H1 (cell line): ENCODE results near the gene UBQLN4. TPM values are rescaled to one million over a fixed set of nuclear protein-coding genes. Genes with fewer than 3 reads are reported as not detected.

Experiments
- CTCF ChIA-PET: fragments of 300-600 bp; sonication (Branson Sonifier 250); formaldehyde crosslinking; loops from one replicate; lab custom pipeline; 2021; ENCODE audit not compliant: partially characterized antibody; lab: Charles Lee
- POLR2A ChIA-PET: fragments of 300-600 bp; sonication (Branson Sonifier 250); formaldehyde crosslinking; loops from one replicate; lab custom pipeline; 2021; ENCODE audit warnings: inconsistent platforms; ENCODE audit not compliant: partially characterized antibody; lab: Charles Lee
- DNase-seq, 2 experiments: peaks; one replicate each; pipeline versions ENCODE4 v3.0.0 to v3.0.0-alpha.2; 2010 to 2022; ENCODE audit warnings: low spot score in 2 of 2, low read depth in 1 of 2, mixed read lengths in 1 of 2
- FAIRE-seq: peaks from 2 replicates; lab custom pipeline; 2011; peaks lifted over from hg19 to GRCh38; lab: Jason Lieb, UNC
- H2AFZ ChIP-seq: 2 replicates; pipeline ENCODE4 v1.8.1; 2012; ENCODE audit warnings: low read length, inconsistent platforms
- H2AK5ac ChIP-seq: 2 replicates; pipeline ENCODE4 v1.6.1; 2013; ENCODE audit warnings: low read depth, low read length
- H2BK120ac ChIP-seq: replicated peaks from 2 replicates; pipeline ENCODE3; 2013; ENCODE audit warnings: low read depth, low read length, inconsistent platforms
- H2BK12ac ChIP-seq: 2 replicates; pipeline ENCODE4 v1.6.1; 2013; ENCODE audit warnings: low read depth, low read length
- H2BK15ac ChIP-seq: 2 replicates; pipeline ENCODE4 v1.6.1; 2013; ENCODE audit warnings: low read length
- H2BK20ac ChIP-seq: 2 replicates; pipeline ENCODE4 v1.6.1; 2013; ENCODE audit warnings: low read length
- H2BK5ac ChIP-seq: 2 replicates; pipeline ENCODE4 v1.6.1; 2013; ENCODE audit warnings: low read depth, low read length
- H3K14ac ChIP-seq: 2 replicates; pipeline ENCODE4 v1.6.1; 2013; ENCODE audit warnings: inconsistent platforms; ENCODE audit not compliant: insufficient read length
- H3K18ac ChIP-seq: 2 replicates; pipeline ENCODE4 v1.6.1; 2013; ENCODE audit warnings: low read length; ENCODE audit errors: extremely low read depth
- H3K23ac ChIP-seq: 2 replicates; pipeline ENCODE4 v1.6.1; 2013; ENCODE audit warnings: inconsistent platforms; ENCODE audit not compliant: insufficient read length
- H3K23me2 ChIP-seq: 2 replicates; pipeline ENCODE4 v1.6.1; 2013; ENCODE audit warnings: low read depth, low read length
- H3K27ac ChIP-seq: 2 replicates; pipeline ENCODE4 v1.6.1; 2011; ENCODE audit warnings: low read depth, low read length, inconsistent platforms
- H3K27me3 ChIP-seq, 4 experiments: replicated peaks in 1 of 4; 1 replicate in 1 of 4; 2 replicates in 3 of 4; pipeline versions ENCODE4 v1.6.1 to v1.8.1; 2011 to 2013; ENCODE audit warnings: low read length in 3 of 4, mild to moderate bottlenecking in 3 of 4, inconsistent platforms in 2 of 4, mixed read lengths in 2 of 4, moderate library complexity in 1 of 4; ENCODE audit not compliant: control insufficient read depth in 3 of 4, insufficient read depth in 3 of 4; ENCODE audit errors: extremely low read depth in 1 of 4
- H3K36me3 ChIP-seq, 4 experiments: 2 replicates each; pipeline versions ENCODE4 v1.6.1 to v1.8.1; 2011 to 2013; ENCODE audit warnings: mild to moderate bottlenecking in 4 of 4, low read length in 3 of 4, moderate library complexity in 2 of 4, control low read depth in 1 of 4, inconsistent platforms in 1 of 4; ENCODE audit not compliant: insufficient read depth in 4 of 4, control insufficient read depth in 2 of 4
- H3K4ac ChIP-seq: replicated peaks from 2 replicates; pipeline ENCODE3; 2013; ENCODE audit warnings: low read length, low read depth, mixed read lengths, inconsistent platforms; ENCODE audit not compliant: insufficient read length
- H3K4me1 ChIP-seq, 4 experiments: replicated peaks in 1 of 4; 1 replicate in 1 of 4; 2 replicates in 3 of 4; pipeline versions ENCODE4 v1.6.1 to v1.8.1; 2011 to 2013; ENCODE audit warnings: low read length in 3 of 4, inconsistent platforms in 2 of 4, mixed read lengths in 1 of 4; ENCODE audit not compliant: insufficient read depth in 4 of 4, control insufficient read depth in 3 of 4
- H3K4me2 ChIP-seq, 2 experiments: 2 replicates each; pipeline versions ENCODE4 v1.6.1 to v1.8.1; 2011 to 2013; ENCODE audit warnings: low read depth in 2 of 2, low read length in 2 of 2, control low read depth in 1 of 2, inconsistent platforms in 1 of 2, mild to moderate bottlenecking in 1 of 2; ENCODE audit not compliant: insufficient read depth in 1 of 2
- H3K4me3 ChIP-seq, 4 experiments: fragments of 200-600, 300-600 bp in 1 of 4; sonication (generic), shearing (Covaris generic), sonication (Bioruptor Twin) in 1 of 4; 2 replicates each; pipeline versions ENCODE4 v1.5.1 to v1.8.1; 2011 to 2016; ENCODE audit warnings: low read length in 4 of 4, low read depth in 3 of 4, control low read depth in 2 of 4, inconsistent platforms in 2 of 4, mild to moderate bottlenecking in 2 of 4, mixed read lengths in 1 of 4, moderate library complexity in 1 of 4; ENCODE audit not compliant: insufficient read depth in 2 of 4; ENCODE audit errors: extremely low read depth in 1 of 4
- H3K56ac ChIP-seq: replicated peaks from 2 replicates; pipeline ENCODE3; 2013; ENCODE audit warnings: low read depth, mild to moderate bottlenecking, mixed read lengths, low read length, inconsistent platforms; ENCODE audit not compliant: insufficient read length
- H3K79me1 ChIP-seq: 2 replicates; pipeline ENCODE4 v1.6.1; 2013; ENCODE audit warnings: low read depth, low read length, control low read depth
- H3K79me2 ChIP-seq, 2 experiments: 2 replicates each; pipeline versions ENCODE4 v1.6.1 to v1.8.1; 2012 to 2013; ENCODE audit warnings: low read length in 2 of 2, mild to moderate bottlenecking in 2 of 2, inconsistent platforms in 1 of 2; ENCODE audit not compliant: insufficient read depth in 2 of 2, control insufficient read depth in 1 of 2
- H3K9ac ChIP-seq, 4 experiments: replicated peaks in 1 of 4; 1 replicate in 1 of 4; 2 replicates in 3 of 4; pipeline versions ENCODE4 v1.6.1 to v1.8.1; 2011 to 2013; ENCODE audit warnings: low read depth in 3 of 4, low read length in 3 of 4, control low read depth in 2 of 4, mild to moderate bottlenecking in 2 of 4, moderate library complexity in 2 of 4, inconsistent platforms in 1 of 4; ENCODE audit errors: extremely low read depth in 1 of 4
- H3K9me3 ChIP-seq, 2 experiments: 2 replicates each; pipeline versions ENCODE4 v1.6.1 to v1.8.1; 2012 to 2013; ENCODE audit warnings: mild to moderate bottlenecking in 2 of 2, moderate library complexity in 2 of 2, control low read depth in 1 of 2, inconsistent platforms in 1 of 2, low read depth in 1 of 2, low read length in 1 of 2, mixed read lengths in 1 of 2; ENCODE audit not compliant: insufficient read depth in 2 of 2
- H4K20me1 ChIP-seq, 2 experiments: replicated peaks in 1 of 2; 2 replicates each; pipeline versions ENCODE3 to v1.8.1; 2011 to 2013; ENCODE audit warnings: inconsistent platforms in 2 of 2, low read length in 2 of 2, mild to moderate bottlenecking in 1 of 2; ENCODE audit not compliant: insufficient read depth in 2 of 2, control insufficient read depth in 1 of 2
- H4K5ac ChIP-seq: 2 replicates; pipeline ENCODE4 v1.6.1; 2013; ENCODE audit warnings: low read length, low read depth, mixed read lengths, inconsistent platforms; ENCODE audit not compliant: insufficient read length
- H4K8ac ChIP-seq: 2 replicates; pipeline ENCODE4 v1.8.0; 2013; ENCODE audit warnings: mild to moderate bottlenecking, moderate library complexity, low read length, inconsistent platforms; ENCODE audit not compliant: insufficient read depth; ENCODE audit errors: extremely low read depth
- H4K91ac ChIP-seq: replicated peaks from 2 replicates; pipeline ENCODE3; 2013; ENCODE audit warnings: low read length, mixed read lengths, inconsistent platforms; ENCODE audit not compliant: insufficient read length
- CHD2 ChIP-seq: IDR thresholded peaks from 2 replicates; pipeline ENCODE4 v1.6.1; 2012; ENCODE audit warnings: low read length, improper control_type of control experiment
- E2F6 ChIP-seq: IDR thresholded peaks from 2 replicates; pipeline ENCODE4 v1.6.1; 2012; ENCODE audit warnings: inconsistent platforms
- MAFK ChIP-seq: IDR thresholded peaks from 2 replicates; pipeline ENCODE4 v1.6.1; 2012; ENCODE audit warnings: low read depth, mild to moderate bottlenecking, improper control_type of control experiment, low read length
- POLR2A ChIP-seq, 2 experiments: IDR thresholded peaks; 1 replicate in 1 of 2; 2 replicates in 1 of 2; pipeline ENCODE4 v1.6.1; 2011; ENCODE audit warnings: low read depth in 2 of 2, low read length in 2 of 2, mild to moderate bottlenecking in 2 of 2; ENCODE audit errors: control extremely low read depth in 1 of 2
- POLR2AphosphoS5 ChIP-seq: IDR thresholded peaks from 2 replicates; pipeline ENCODE4 v1.6.1; 2011; ENCODE audit warnings: low read depth, low read length
- RNF2 ChIP-seq: fragments of 200-900, 300-1000 bp; sonication (generic); IDR thresholded peaks from 2 replicates; pipeline ENCODE4 v1.7.1; 2016; ENCODE audit warnings: borderline replicate concordance, low read depth, mild to moderate bottlenecking, antibody characterized with exemption, low read length; ENCODE audit not compliant: poor library complexity, severe bottlenecking; ENCODE audit errors: missing control alignments
- SIX5 ChIP-seq: IDR thresholded peaks from 2 replicates; pipeline ENCODE4 v1.6.1; 2011; ENCODE audit warnings: mild to moderate bottlenecking, low read depth, low read length
- SP2 ChIP-seq: IDR thresholded peaks from 2 replicates; pipeline ENCODE4 v1.6.1; 2012; ENCODE audit warnings: mild to moderate bottlenecking, low read length, inconsistent platforms
- SRF ChIP-seq: IDR thresholded peaks from 2 replicates; pipeline ENCODE4 v1.6.1; 2011; ENCODE audit warnings: mild to moderate bottlenecking, low read depth, low read length, moderate library complexity
- TAF7 ChIP-seq: optimal IDR thresholded peaks from 2 replicates; pipeline ENCODE3; 2011; ENCODE audit warnings: low read depth, mild to moderate bottlenecking, inconsistent platforms, low read length, moderate library complexity, borderline replicate concordance
- TCF12 ChIP-seq: IDR thresholded peaks from 2 replicates; pipeline ENCODE4 v1.6.1; 2011; ENCODE audit warnings: low read depth, mild to moderate bottlenecking, low read length
- ZNF274 ChIP-seq: IDR thresholded peaks from 2 replicates; pipeline ENCODE4 v1.7.0; 2012; ENCODE audit warnings: low read length, borderline replicate concordance; ENCODE audit errors: extremely low read depth
- WGBS, 2 experiments: shearing (Covaris generic) in 1 of 2; methylation state at CpG; one replicate each; pipeline versions ENCODE4 v1.1.6 to v1.1.7; 2013 to 2015; ENCODE audit warnings: low lambda C conversion rate in 2 of 2, mixed read lengths in 2 of 2, inconsistent platforms in 1 of 2, low coverage in 1 of 2, missing lambda C conversion rate in 1 of 2; ENCODE audit not compliant: insufficient replicate concordance in 2 of 2, insufficient coverage in 1 of 2, insufficient read length in 1 of 2; ENCODE audit errors: extremely low coverage in 1 of 2, missing lambda C conversion rate in 1 of 2; 5-methylcytosine and 5-hydroxymethylcytosine counted together
- polyA plus RNA-seq, 7 experiments: library from polyadenylated mRNA; depleted of rRNA in 3 of 7; stranded (reverse) in 5 of 7; unstranded in 2 of 7; fragments of >200 nt in 5 of 7; fragments of 200-250 nt in 2 of 7; gene quantifications; 1 replicate in 5 of 7; 2 replicates in 1 of 7; 4 replicates in 1 of 7; pipeline versions ENCODE4 v1.2.1 to v1.2.3, GENCODE V29; 2011 to 2013; ENCODE audit warnings: missing spikeins in 2 of 7, mixed read lengths in 2 of 7
- total RNA-seq: library from RNA; stranded (reverse); fragmentation: NEBNext Ultra II Directional; extraction: Animal tissue kit (Norgen Biotek cat#: 25700); gene quantifications from 2 replicates; pipeline ENCODE4 v1.2.1, GENCODE V29; 2021

The UBQLN4 gene
- total and polyA plus RNA-seq, 2 of the 8 experiments (the other 6 are each of a cell fraction or from before 2014, with no cell fraction given), result 37.7 to 52.0 TPM

DNA sequence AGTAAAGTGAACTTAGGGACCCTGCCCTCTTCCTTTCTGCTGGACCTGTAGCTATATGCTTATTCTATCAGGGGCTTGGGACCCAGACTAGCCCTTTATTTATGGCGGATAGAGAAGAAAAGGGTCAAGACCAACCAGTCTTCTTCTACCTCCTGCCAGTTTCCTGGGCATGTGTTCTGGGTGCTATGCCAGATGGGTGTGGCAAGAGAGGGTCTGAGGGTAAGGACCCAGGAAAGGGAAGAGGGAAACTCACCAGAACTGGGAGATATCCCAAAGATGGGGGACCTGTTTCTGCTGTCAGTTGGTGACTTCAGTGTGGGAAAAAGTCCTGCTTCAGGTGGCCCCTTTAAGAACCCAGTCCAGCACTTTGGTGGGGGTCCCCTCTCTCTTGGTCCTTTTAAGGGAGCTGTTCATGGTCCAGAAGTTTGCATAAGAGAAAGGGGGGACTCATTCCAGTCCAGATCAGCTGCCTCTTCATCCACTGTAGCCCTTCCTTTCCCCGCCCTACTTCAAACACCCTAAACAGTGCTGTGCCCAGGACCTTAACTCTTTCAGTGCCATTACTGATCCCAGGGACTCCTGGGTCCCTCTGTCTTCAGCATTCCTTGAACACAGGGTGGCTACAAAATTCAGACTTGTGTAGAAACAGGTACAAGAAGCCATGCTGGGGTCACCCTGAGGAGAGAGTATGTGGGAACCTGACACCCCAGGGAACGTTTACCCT, 51.2 kb downstream of the UBQLN4 start:
- no peaks in the 10 kb centered on the region for H3K23me2 ChIP-seq
- H3K4me2 ChIP-seq, result no peak overlapping the region; a peak in 1 of 4 replicates
- no peaks in the 10 kb centered on the region for H3K79me2 ChIP-seq
- no peak overlapping the region for H3K27ac ChIP-seq
- H3K9me3 ChIP-seq, result no peaks in the 10 kb centered on the region
- no peak overlapping the region for H4K91ac ChIP-seq
- H2BK20ac ChIP-seq, result no peak overlapping the region
- no peak for DNase-seq
- no peak overlapping the region for H2AFZ ChIP-seq
- H3K18ac ChIP-seq, result no peak overlapping the region
- H2BK12ac ChIP-seq, result no peak overlapping the region
- no peaks in the 10 kb centered on the region for H3K36me3 ChIP-seq
- H2AK5ac ChIP-seq, result no peak overlapping the region
- H3K23ac ChIP-seq, result no peak overlapping the region
- WGBS, 2 experiments, result 79% methylated on average over 3 of the region's 3 CpGs; no CpG with 5 or more reads in 1 of the 2 experiments
- no peak overlapping the region; the same call in 1 of the 2 replicates for H4K8ac ChIP-seq
- no peak overlapping the region for H3K9ac ChIP-seq
- FAIRE-seq, result no peak
- ChIA-PET POLR2A (interaction anchor here (1.3 to 1.7 kb wide), 4 partner anchors 12 to 62 kb away, joined by 3 to 6 read pairs (median 4); partner anchors contain the start of gene RXFP4), CTCF (interaction anchor here (0.7 to 9.3 kb wide), 9 partner anchors 13 to 139 kb away, joined by 3 to 77 read pairs (median 5); partner anchors contain the start of gene SSR2)
- no peak overlapping the region for H3K56ac ChIP-seq
- no peak overlapping the region for H2BK120ac ChIP-seq
- H4K20me1 ChIP-seq, result no peaks in the 10 kb centered on the region
- no peaks in the 10 kb centered on the region; the same call in 1 of the 2 replicates for H3K79me1 ChIP-seq
- no peaks in the 10 kb centered on the region for H3K27me3 ChIP-seq
- H4K5ac ChIP-seq, result no peak overlapping the region
- H3K4me1 ChIP-seq, result peaks cover 0 to 4% (median 1%) of the 10 kb centered on the region in 4 experiments; a peak in 3 of 7 replicates
- no peak overlapping the region for H3K14ac ChIP-seq
- H2BK15ac ChIP-seq, result no peak overlapping the region
- no peak overlapping the region for H3K4me3 ChIP-seq
- H3K4ac ChIP-seq, result no peak overlapping the region
- no peak overlapping the region for H2BK5ac ChIP-seq
- no peak for TF ChIP-seq SP2
- TF ChIP-seq TAF7, result no peak
- TF ChIP-seq TCF12, result no peak
- TF ChIP-seq SRF, result no peak
- no peak for TF ChIP-seq POLR2AphosphoS5
- no peak for TF ChIP-seq ZNF274
- TF ChIP-seq E2F6, result no peak
- TF ChIP-seq RNF2, result no peak
- TF ChIP-seq POLR2A (IDR thresholded peaks at IDR 0.05; ENCODE audit: control extremely low read depth in 1 of 2, low read depth in 2 of 2, low read length in 2 of 2), result no peak
- TF ChIP-seq CHD2, result no peak
- no peak for TF ChIP-seq MAFK
- no peak for TF ChIP-seq SIX5
